Urinary bladder (tissue), 4 donors: Measurements from ENCODE around the gene ZNF232. TPM values are rescaled to one million over a fixed set of nuclear protein-coding genes. Genes with fewer than 3 reads are reported as not detected.
"Not testable (repeated sequence)": the region's sequence is repeated elsewhere in the genome, so short reads cannot be mapped to it uniquely, and the experiment has no call there.

Experiments
- DNase-seq: peaks from one replicate; pipeline ENCODE4 v3.0.0-alpha.2; 2015; ENCODE audit errors: extremely low spot score
- H3K27ac ChIP-seq: one replicate; pipeline ENCODE4 v1.5.1; 2013; ENCODE audit warnings: low read depth, mild to moderate bottlenecking, moderate library complexity
- H3K36me3 ChIP-seq: one replicate; pipeline ENCODE4 v1.6.1; 2013; ENCODE audit warnings: mild to moderate bottlenecking, moderate library complexity; ENCODE audit not compliant: insufficient read depth
- H3K4me1 ChIP-seq: one replicate; pipeline ENCODE4 v1.6.1; 2013; ENCODE audit warnings: mild to moderate bottlenecking, moderate library complexity; ENCODE audit not compliant: insufficient read depth
- H3K4me3 ChIP-seq: one replicate; pipeline ENCODE4 v1.5.1; 2013; ENCODE audit warnings: low read depth, low read length
- WGBS: extraction: QIAGEN DNeasy Blood & Tissue Kit; methylation state at CpG from one replicate; pipeline ENCODE4 v1.1.7; 2013; 5-methylcytosine and 5-hydroxymethylcytosine counted together
- polyA plus RNA-seq: library from polyadenylated mRNA; stranded (reverse); fragments of 200-250 nt; gene quantifications from one replicate; pipeline ENCODE4 v1.2.3, GENCODE V29; 2013
- total RNA-seq: library from RNA; depleted of rRNA; stranded (reverse); fragments of >200 nt; gene quantifications from one replicate; pipeline ENCODE4 v1.2.3, GENCODE V29; 2014
- donor health status: healthy with polysubstance abuse.
- donor health status: healthy.

The ZNF232 gene
- total RNA-seq (9.1 TPM), polyA plus RNA-seq (9.0 TPM)

DNA sequence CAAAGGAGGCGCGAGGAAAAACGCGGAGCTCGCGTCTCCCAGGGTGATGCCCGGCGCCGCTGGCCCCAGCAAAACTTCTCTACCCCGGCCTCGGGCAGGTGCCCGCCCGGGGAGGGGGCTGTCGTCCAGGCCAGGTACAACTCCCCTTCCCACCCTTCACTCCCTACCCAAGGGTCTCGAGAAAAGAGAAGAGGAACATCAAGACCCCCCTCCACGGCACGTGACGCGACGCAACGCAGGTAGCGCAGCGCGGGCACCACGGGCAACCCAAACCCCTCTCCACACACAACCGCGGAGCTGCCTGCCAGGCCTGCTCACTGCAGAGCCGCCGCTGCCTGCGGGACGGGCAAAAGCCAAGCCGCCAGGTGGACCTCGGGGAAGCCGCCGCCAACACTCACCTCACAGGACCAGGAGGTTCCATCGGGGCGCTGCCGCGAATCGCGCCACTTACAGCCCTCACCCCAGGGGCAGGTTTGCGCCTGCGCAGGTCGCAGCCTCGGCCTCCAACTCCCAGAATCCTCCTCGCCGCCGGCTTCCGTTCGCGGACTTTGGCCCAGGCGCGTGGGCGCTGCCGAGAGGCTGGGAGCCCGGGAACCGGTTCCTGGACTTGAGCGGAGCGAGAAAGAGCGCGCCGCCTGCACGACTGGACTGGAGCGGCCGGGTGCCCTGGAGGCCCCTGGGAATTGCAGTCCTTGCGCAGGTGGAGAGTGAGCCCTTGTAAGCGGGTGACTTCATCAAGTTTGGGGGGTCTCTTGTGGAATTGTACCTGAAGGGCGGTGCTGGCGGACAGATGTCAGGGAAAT is at the start of gene ZNF232:
ZNF232 (minus strand) TSS at position 477 of the 803 bp plus-strand sequence; CDS start at position 421, 56 bp downstream.
- H3K36me3 ChIP-seq: no peaks in the 10 kb centered on the region
- peak within 1 kb of the TSS; percentile 62 for H3K4me3 ChIP-seq
- H3K27ac ChIP-seq: peak within 1 kb of the TSS; percentile 39
- DNase-seq: peak; percentile 90
- H3K4me1 ChIP-seq: peaks cover 2% of the 10 kb centered on the region
- under 1% methylated on average over 69 of the region's 69 CpGs for WGBS

DNA sequence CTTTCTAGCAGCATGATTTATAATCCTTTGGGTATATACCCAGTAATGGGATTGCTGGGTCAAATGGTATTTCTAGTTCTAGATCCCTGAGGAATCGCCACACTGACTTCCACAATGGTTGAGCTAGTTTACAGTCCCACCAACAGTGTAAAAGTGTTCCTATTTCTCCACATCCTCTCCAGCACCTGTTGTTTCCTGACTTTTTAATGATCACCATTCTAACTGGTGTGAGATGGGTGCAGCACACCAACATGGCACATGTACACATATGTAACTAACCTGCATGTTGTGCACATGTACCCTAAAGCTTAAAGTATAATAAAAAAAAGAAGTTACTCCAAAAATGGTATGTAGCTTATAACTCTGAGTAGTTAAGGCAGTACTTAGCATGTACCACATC is 49.0 kb upstream of the ZNF232 start:
- not testable (repeated sequence) for DNase-seq, H3K36me3 ChIP-seq, H3K4me3 ChIP-seq, H3K27ac ChIP-seq, H3K4me1 ChIP-seq
- 100% methylated on average over 1 of the region's 1 CpG for WGBS

GRCh38 chr17:5146122-5146521 is 34.4 kb upstream of the ZNF232 start:
- WGBS: 80% methylated on average over 1 of the region's 1 CpG
- H3K4me1 ChIP-seq, H3K36me3 ChIP-seq, DNase-seq, H3K27ac ChIP-seq, H3K4me3 ChIP-seq: not testable (repeated sequence)

GRCh38 chr17:5142877-5143276 is 31.2 kb upstream of the ZNF232 start:
- not testable (repeated sequence) for H3K36me3 ChIP-seq, DNase-seq, H3K4me3 ChIP-seq, H3K27ac ChIP-seq, H3K4me1 ChIP-seq
- WGBS: 90% methylated on average over 15 of the region's 18 CpGs

DNA sequence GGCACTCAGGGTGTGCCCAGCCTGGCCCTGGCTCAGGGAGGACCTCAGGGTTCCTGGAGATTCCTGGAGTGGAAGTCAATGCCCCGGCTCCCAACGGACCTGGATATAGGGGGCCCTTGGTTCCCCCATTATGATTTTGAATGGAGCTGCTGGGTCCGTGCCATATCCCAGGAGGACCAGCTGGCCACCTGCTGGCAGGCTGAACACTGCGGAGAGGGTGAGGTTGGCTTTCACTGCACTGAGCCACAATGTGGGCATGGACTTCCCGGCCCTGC is 27.7 kb upstream of the ZNF232 start:
- no peak for DNase-seq
- WGBS: 91% methylated on average over 5 of the region's 5 CpGs
- no peak overlapping the region for H3K27ac ChIP-seq
- no peak overlapping the region for H3K4me3 ChIP-seq
- H3K36me3 ChIP-seq: no peaks in the 10 kb centered on the region
- H3K4me1 ChIP-seq: no peaks in the 10 kb centered on the region

GRCh38 chr17:5138616-5139457 is 27.2 kb upstream of the ZNF232 start:
- no peaks in the 10 kb centered on the region for H3K4me1 ChIP-seq
- no peaks in the 10 kb centered on the region for H3K36me3 ChIP-seq
- H3K4me3 ChIP-seq: no peak overlapping the region
- WGBS: 89% methylated on average over 24 of the region's 24 CpGs
- no peak overlapping the region for H3K27ac ChIP-seq
- no peak for DNase-seq

DNA sequence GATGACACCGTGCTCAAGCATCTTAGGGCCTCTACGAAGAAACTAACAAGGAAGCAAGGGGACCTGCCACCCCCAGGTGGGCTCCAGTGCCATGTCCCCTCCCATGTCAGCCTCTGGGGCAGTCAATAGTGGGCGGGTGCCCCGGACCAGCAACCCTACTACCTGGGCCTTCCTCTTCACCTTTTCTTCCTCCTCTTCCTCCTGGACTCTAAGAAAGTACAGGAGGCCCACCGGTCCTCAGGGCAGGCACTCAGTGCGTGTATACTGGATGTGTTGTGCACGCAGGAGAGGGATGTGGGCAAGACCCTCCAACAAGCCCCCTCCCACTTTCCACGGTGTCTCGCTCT is 26.5 kb upstream of the ZNF232 start:
- DNase-seq, H3K36me3 ChIP-seq, H3K4me1 ChIP-seq, H3K27ac ChIP-seq, H3K4me3 ChIP-seq: not testable (repeated sequence)
- WGBS: 92% methylated on average over 9 of the region's 9 CpGs

DNA sequence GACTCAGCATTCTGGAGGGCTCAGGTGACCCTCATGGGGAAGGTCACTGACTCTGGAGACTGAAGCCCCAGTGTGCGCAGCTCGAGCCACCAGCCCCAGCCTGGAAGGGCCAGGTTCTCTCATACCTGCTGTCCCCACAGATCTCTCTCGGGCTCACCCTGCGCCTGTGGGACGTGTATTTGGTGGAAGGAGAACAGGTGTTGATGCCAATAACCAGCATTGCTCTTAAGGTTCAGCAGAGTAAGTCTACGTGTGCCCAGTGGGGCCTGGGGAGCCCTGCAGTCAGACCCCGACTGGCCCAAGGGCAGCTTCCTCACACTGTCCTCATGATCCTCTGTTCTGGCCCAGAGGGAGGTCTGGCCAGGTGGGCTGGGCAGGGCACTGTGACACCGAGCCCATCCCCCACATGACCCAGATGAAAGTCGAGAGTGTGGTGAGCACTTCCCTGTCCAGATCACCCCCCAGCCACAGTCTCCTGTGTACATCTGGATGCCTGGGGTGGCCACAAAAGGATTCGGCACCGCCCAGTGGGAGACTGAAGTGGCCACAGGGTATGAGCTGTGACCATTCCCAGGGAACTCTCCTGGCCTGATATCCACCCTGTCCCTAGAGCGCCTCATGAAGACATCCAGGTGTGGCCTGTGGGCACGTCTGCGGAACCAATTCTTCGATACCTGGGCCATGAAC is 26.0 kb upstream of the ZNF232 start:
- H3K27ac ChIP-seq, H3K4me1 ChIP-seq, H3K4me3 ChIP-seq, H3K36me3 ChIP-seq, DNase-seq: not testable (repeated sequence)
- WGBS: 86% methylated on average over 15 of the region's 15 CpGs

DNA sequence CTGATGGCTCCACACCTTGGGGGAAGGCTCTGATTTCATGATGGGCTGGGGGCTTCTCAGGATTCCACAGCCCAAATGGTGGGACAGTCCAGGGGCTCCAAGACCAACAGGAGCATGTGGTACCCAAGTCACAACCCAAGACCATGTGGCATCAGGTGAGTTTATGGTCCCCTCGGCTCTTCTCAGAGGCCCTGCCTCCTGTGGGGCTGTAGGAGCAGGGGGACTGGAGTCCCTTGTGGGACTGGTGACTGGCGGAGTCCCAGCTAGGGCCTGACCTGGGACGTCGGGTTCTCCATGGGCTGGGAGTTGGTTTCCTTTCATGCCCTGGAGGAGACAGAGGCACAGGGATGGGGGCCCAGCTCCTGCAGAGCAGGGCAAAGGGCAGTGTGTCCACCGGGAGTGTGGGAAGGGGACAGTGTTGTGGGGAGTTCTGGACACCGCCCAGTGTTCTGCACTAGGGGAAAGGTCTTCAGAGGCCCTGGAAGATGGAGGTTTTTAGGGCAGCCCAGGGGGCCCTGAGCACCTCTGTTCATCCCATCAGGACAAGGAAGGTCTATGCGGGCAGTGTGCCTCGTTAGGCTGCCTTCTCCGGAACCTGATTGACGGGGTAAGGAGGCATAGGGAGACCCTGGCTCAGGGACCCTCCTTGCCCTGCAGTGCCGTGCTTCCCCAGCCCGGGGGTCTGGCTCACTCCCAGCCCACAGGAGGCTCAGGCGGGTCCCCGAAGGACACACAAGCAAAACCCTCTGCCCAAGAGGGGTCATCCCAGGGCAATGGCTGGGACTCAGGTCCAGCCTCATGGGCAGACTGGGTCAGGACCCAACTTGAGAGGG is 25.1 kb upstream of the ZNF232 start:
- H3K4me3 ChIP-seq, DNase-seq, H3K4me1 ChIP-seq, H3K27ac ChIP-seq, H3K36me3 ChIP-seq: not testable (repeated sequence)
- 83% methylated on average over 14 of the region's 14 CpGs for WGBS

DNA sequence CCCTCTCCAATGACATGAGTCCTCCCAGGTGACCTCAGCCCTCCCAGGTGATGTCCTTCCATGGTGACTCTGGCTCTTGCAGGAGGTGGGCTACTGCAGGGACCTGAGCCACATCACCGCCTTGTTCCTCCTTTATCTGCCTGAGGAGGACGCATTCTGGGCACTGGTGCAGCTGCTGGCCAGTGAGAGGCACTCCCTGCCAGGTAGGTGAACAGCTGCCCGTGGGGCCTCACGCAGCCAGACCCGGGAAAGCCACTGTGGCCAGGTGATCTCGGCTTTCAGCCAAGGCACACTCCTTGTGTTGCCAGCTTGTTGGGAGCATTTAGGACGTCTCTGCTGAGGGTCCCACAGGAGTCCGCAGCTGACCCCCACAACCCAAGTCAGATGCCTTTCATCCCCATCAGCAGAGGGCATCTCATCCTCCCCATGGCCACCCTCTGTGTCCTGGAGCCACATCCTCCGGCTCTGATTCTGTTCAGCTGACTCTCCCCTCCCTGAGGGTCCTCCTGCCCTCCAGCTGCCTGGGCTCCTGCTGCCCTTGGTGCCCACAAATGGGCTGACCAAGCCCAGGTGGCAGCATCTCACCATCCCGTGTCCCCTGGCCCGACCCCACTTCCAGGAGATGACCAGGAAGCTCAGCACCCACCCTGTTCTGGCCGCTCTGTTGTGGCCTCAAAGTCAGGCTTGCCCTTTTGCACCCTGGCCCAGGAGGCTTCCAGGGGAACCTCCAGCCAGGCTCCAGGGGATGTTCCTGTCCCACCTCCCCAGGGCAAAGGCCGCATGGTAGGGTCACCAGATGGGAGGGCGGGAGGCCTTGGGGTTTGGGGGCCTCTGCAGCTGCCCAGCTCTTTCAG is 24.3 kb upstream of the ZNF232 start:
- no peak for DNase-seq
- H3K27ac ChIP-seq: no peak overlapping the region
- H3K4me1 ChIP-seq: no peaks in the 10 kb centered on the region
- WGBS: 89% methylated on average over 14 of the region's 14 CpGs
- no peaks in the 10 kb centered on the region for H3K36me3 ChIP-seq
- H3K4me3 ChIP-seq: no peak overlapping the region

DNA sequence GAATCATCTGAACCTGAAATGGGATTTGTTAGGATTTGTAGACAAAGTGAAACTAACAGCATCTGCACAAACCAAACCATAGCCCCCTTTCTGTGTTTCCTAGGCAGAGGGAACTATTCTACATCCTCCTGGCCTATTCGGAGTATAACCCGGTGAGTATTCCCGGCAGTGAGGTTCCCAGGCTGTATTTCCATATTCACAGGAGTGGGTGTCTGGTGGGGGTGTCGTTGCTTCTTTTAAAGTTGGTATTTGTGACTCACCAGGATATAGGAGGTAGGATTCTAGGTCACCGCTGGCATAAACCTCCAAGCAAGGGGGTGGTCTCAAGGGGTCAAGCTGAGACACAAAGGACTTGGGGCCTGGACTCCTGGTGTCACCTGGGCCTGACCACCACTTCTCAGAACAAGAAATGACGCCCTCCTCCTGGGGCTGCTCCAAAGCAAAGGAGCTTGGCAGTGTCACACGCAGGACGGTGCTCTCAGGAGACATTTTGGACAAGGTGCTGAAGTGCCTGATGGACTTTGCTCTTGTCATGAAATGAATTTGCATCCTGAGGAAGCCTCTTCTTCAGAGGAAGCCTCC is 23.5 kb upstream of the ZNF232 start:
- not testable (repeated sequence) for DNase-seq, H3K4me1 ChIP-seq, H3K27ac ChIP-seq, H3K4me3 ChIP-seq, H3K36me3 ChIP-seq
- 78% methylated on average over 8 of the region's 8 CpGs for WGBS

GRCh38 chr17:5134571-5134970 is 22.9 kb upstream of the ZNF232 start:
- H3K4me1 ChIP-seq, DNase-seq, H3K36me3 ChIP-seq, H3K4me3 ChIP-seq, H3K27ac ChIP-seq: not testable (repeated sequence)
- WGBS: 87% methylated on average over 11 of the region's 11 CpGs
